H7 (cell line): ENCODE results near the gene CD5L. TPM values are rescaled to one million over a fixed set of nuclear protein-coding genes. Genes with fewer than 3 reads are reported as not detected.

Experiments
- DNase-seq: peaks from one replicate; pipeline ENCODE4 v3.0.0; 2012
- H3K27me3 ChIP-seq: 2 replicates; pipeline ENCODE4 v1.6.0; 2011; ENCODE audit warnings: mild to moderate bottlenecking, low read length; ENCODE audit not compliant: control insufficient read depth, insufficient read depth
- H3K36me3 ChIP-seq: replicated peaks from 2 replicates; pipeline ENCODE4 v1.5.1; 2011; ENCODE audit warnings: low read length; ENCODE audit not compliant: control insufficient read depth, insufficient read depth
- H3K4me3 ChIP-seq: 2 replicates; pipeline ENCODE4 v1.5.1; 2011; ENCODE audit warnings: low read depth, mild to moderate bottlenecking, control low read depth, low read length, moderate library complexity; ENCODE audit not compliant: insufficient read depth
- total RNA-seq: library from RNA; depleted of rRNA; stranded (reverse); fragments of >200 nt; shearing (Covaris generic); gene quantifications from 2 replicates; pipeline ENCODE4 v1.2.3, GENCODE V29; 2014; rRNA removed

Gene CD5L
- total RNA-seq, 1 experiment from 2014 or later, result not detected

GRCh38 chr1:157782931-157783330, 58.7 kb downstream of the CD5L start:
- Histone ChIP-seq H3K4me3 (no peak overlapping the region), H3K36me3 (no peaks in the 10 kb centered on the region), H3K27me3 (no peaks in the 10 kb centered on the region)
- no peak for DNase-seq

DNA sequence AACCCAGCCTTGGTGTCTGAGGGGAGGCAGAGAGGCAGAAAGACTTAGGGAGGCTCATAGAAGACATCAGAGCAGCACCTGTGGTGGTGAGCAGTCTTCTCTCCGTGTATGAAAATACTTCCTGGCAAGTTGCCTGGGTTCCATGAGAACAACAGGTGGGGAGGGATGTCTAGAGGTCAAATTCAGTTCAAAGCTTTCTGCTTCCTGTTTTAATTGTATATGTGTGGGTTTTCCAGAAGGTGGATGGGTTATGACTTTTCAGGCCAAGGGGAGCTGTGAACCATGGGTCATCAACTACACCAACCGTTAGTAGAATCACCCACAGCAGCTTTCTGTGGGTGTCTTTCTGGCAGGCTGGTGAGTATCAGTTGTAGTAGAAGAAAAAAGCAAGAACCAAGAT, 60.6 kb downstream of the CD5L start:
- Histone ChIP-seq H3K36me3 (no peaks in the 10 kb centered on the region), H3K4me3 (no peak overlapping the region), H3K27me3 (no peaks in the 10 kb centered on the region)
- DNase-seq, result no peak

Other genes with a start within 250 kb of the CD5L start
- not detected in 2 replicates for gene FCRL4, start 243.7 kb downstream of the CD5L start, total RNA-seq
- gene FCRL3, start 141.0 kb downstream of the CD5L start, total RNA-seq, result not detected in 2 replicates
- gene FCRL2, start 64.7 kb downstream of the CD5L start, total RNA-seq, result not detected in 2 replicates
- not detected in 2 replicates for gene FCRL1, start 21.7 kb downstream of the CD5L start, total RNA-seq
- gene KIRREL1, start 151.8 kb upstream of the CD5L start, total RNA-seq, result 48.2 and 56.5 TPM in 2 replicates